Cardiac fibroblast (primary cell): ENCODE data around the gene KCNMB1.

Source experiments
- DNase-seq, 2 donors: peaks; one replicate each; pipeline versions ENCODE4 v3.0.0 to v3.0.0-alpha.2; 2010; ENCODE audit warnings: low read depth in 2 of 2
- H3K4me3 ChIP-seq, 2 donors: replicated peaks in 1 of 2; 1 replicate in 1 of 2; 2 replicates in 1 of 2; pipeline ENCODE4 v1.5.1; 2011; ENCODE audit warnings: low read depth in 2 of 2, low read length in 2 of 2, mild to moderate bottlenecking in 2 of 2, moderate library complexity in 1 of 2
- TF ChIP-seq, protein P1 (sequence below): IDR thresholded peaks from one replicate; pipeline ENCODE4 v1.5.1; 2011; ENCODE audit warnings: low read depth, mild to moderate bottlenecking, low read length, inconsistent platforms

KCNMB1 gene

GRCh38 chr5:170431571-170431970, 42.4 kb upstream of the KCNMB1 start:
- DNase-seq = no peak
- H3K4me3 ChIP-seq = no peak overlapping the region
- TF ChIP-seq, protein P1, sequence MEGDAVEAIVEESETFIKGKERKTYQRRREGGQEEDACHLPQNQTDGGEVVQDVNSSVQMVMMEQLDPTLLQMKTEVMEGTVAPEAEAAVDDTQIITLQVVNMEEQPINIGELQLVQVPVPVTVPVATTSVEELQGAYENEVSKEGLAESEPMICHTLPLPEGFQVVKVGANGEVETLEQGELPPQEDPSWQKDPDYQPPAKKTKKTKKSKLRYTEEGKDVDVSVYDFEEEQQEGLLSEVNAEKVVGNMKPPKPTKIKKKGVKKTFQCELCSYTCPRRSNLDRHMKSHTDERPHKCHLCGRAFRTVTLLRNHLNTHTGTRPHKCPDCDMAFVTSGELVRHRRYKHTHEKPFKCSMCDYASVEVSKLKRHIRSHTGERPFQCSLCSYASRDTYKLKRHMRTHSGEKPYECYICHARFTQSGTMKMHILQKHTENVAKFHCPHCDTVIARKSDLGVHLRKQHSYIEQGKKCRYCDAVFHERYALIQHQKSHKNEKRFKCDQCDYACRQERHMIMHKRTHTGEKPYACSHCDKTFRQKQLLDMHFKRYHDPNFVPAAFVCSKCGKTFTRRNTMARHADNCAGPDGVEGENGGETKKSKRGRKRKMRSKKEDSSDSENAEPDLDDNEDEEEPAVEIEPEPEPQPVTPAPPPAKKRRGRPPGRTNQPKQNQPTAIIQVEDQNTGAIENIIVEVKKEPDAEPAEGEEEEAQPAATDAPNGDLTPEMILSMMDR = no peak

GRCh38 chr5:170430866-170431437, 41.8 kb upstream of the KCNMB1 start:
- TF ChIP-seq, protein P1 = no peak
- no peak overlapping the region for H3K4me3 ChIP-seq
- DNase-seq = no peak

DNA sequence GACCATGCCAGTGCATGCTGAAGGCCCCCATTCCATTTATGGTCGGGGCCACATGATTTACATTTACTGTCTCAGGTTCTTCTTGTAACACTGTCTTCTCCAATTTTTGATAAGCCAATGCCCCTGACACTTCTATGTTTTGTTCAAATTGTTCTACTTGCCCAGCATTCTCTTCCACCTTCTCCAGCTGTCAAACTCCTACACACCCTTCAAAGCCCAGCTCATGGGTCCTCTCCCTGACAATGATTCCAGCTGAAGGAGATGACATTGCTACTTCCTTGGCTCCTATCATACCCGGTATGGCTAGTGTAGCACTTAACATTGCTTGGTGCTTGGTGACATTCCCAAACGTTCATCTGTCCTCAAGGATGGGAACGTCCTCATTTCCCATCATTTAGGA, 41.1 kb upstream of the KCNMB1 start:
- no peak for DNase-seq
- no peak overlapping the region for H3K4me3 ChIP-seq
- TF ChIP-seq, protein P1 = no peak

DNA sequence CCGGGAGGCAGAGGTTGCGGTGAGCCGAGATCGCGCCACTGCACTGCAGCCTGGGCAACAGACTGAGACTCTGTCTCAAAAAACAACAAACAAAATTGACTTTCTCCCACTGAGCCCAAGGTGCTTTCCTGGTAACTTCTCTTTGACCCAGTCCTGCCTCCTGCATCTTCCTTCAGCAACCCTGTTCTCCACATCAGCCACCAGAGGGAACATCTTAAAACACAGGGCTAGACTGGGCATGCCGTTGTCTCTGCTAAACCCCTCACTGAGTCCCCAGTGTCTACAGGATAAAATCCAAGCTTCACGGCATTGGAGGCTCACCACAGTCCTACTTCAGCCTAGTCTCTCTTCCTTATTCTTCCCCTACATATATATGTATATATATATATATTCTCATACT, 39.8 kb upstream of the KCNMB1 start:
- TF ChIP-seq, protein P1 = peak; percentile 45
- peak; percentile 11 to 25 for DNase-seq
- no peak overlapping the region for H3K4me3 ChIP-seq

- no peak overlapping the region for H3K4me3 ChIP-seq
These were observed 38.6 kb upstream of the KCNMB1 start for GRCh38 chr5:170427672-170428236.

GRCh38 chr5:170426786-170427185, 37.6 kb upstream of the KCNMB1 start:
- no peak for DNase-seq
- TF ChIP-seq, protein P1 = no peak
- H3K4me3 ChIP-seq = no peak overlapping the region

More at GRCh38 chr5:170427672-170428236, 38.6 kb upstream of the KCNMB1 start:
- peak; percentile 17 to 38 for DNase-seq
- TF ChIP-seq, protein P1 = no peak
